CD4-positive, CD25-positive, alpha-beta regulatory T cell (primary cell): Measurements from ENCODE around the gene SIX6. TPM values are rescaled to one million over a fixed set of nuclear protein-coding genes. Genes with fewer than 3 reads are reported as not detected.

Experiments
- ATAC-seq, 2 donors: fragments of 150-1000 bp; cut with Tn5 transposase; one replicate each; pipeline ENCODE4 v1.10.0; 2021; ENCODE audit warnings: low read depth in 2 of 2, moderate number of reproducible peaks in 2 of 2, moderate library complexity in 1 of 2
- DNase-seq, 3 donors: peaks; one replicate each; pipeline versions ENCODE4 v3.0.0 to v3.0.0-alpha.2; 2012 to 2022; ENCODE audit warnings: mixed read lengths in 1 of 3
- H3K27ac ChIP-seq: one replicate; pipeline ENCODE4 v1.7.0; 2013; ENCODE audit warnings: mild to moderate bottlenecking, low read length; ENCODE audit not compliant: insufficient read depth, poor library complexity, severe bottlenecking
- H3K27me3 ChIP-seq: one replicate; pipeline ENCODE4 v1.7.0; 2013; ENCODE audit warnings: low read length; ENCODE audit not compliant: control insufficient read depth, insufficient read depth
- H3K36me3 ChIP-seq: one replicate; pipeline ENCODE4 v1.7.0; 2013; ENCODE audit warnings: mild to moderate bottlenecking, low read length, moderate library complexity; ENCODE audit not compliant: control insufficient read depth, insufficient read depth
- H3K4me1 ChIP-seq: 2 replicates; pipeline ENCODE4 v1.7.0; 2013; ENCODE audit warnings: mild to moderate bottlenecking, low read length; ENCODE audit not compliant: insufficient read depth, control insufficient read depth, poor library complexity, severe bottlenecking
- H3K4me3 ChIP-seq: one replicate; pipeline ENCODE4 v1.7.0; 2013; ENCODE audit warnings: low read depth, mild to moderate bottlenecking, low read length, moderate library complexity
- H3K9me3 ChIP-seq, 2 experiments: 1 replicate in 1 of 2; 2 replicates in 1 of 2; pipeline ENCODE4 v1.7.0; 2013; ENCODE audit warnings: low read length in 2 of 2, mild to moderate bottlenecking in 1 of 2, moderate library complexity in 1 of 2; ENCODE audit not compliant: control insufficient read depth in 2 of 2
- H3K27ac Mint-ChIP-seq, 3 donors: one replicate each; pipeline ENCODE4 v1.8.0; 2020 to 2022; ENCODE audit warnings: mild to moderate bottlenecking in 3 of 3, mixed read lengths in 3 of 3, moderate library complexity in 2 of 3
- H3K27me3 Mint-ChIP-seq: one replicate; pipeline ENCODE4 v1.8.0; 2022; ENCODE audit warnings: mild to moderate bottlenecking, mixed read lengths
- H3K36me3 Mint-ChIP-seq: one replicate; pipeline ENCODE4 v1.8.0; 2020; ENCODE audit warnings: mixed read lengths
- H3K4me1 Mint-ChIP-seq, 4 donors: one replicate each; pipeline ENCODE4 v1.8.0; 2020 to 2022; ENCODE audit warnings: mixed read lengths in 4 of 4, mild to moderate bottlenecking in 1 of 4
- H3K4me3 Mint-ChIP-seq, 4 donors: one replicate each; pipeline ENCODE4 v1.8.0; 2020 to 2022; ENCODE audit warnings: mild to moderate bottlenecking in 4 of 4, mixed read lengths in 4 of 4, moderate library complexity in 3 of 4
- H3K9me3 Mint-ChIP-seq, 7 donors: one replicate each; pipeline ENCODE4 v1.8.0; 2020 to 2022; ENCODE audit warnings: mixed read lengths in 7 of 7, mild to moderate bottlenecking in 3 of 7, moderate library complexity in 2 of 7
- polyA plus RNA-seq, 4 donors: library from polyadenylated mRNA; unstranded; fragments of 300-500 nt; fragmentation: Illumina TruSeq; gene quantifications; one replicate each; pipeline ENCODE4 v1.2.3, GENCODE V29; 2021
- total RNA-seq: library from RNA; stranded (reverse); gene quantifications from one replicate; pipeline ENCODE4 v1.2.3, GENCODE V29; 2022

SIX6 gene
- total and polyA plus RNA-seq, 5 donors from 2014 or later, result not detected

DNA sequence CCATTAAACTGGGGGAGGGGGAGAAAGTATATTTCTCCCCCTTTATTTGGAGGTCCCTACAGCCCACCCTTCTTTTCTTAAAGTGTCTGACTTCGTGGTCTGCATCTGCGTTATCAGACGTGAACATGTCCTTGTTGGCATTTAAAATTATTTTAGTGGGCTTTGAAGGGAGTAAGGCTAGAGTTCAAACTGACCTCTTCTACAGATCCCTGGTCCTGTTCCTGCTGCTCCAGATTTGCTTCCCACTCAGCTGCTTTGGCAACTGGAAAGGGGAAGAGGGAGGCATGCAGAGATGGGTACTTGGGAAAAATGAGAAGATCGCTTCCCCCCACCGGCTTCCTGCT is 611 bp upstream of the SIX6 start:
- Mint-ChIP-seq H3K27me3 (peaks cover 89% of the 10 kb centered on the region), H3K4me1 (peaks cover 0 to 17% (median 1%) of the 10 kb centered on the region in 4 donors), H3K9me3 (peaks cover 0 to 8% (median 0%) of the 10 kb centered on the region in 7 donors), H3K27ac (no peak overlapping the region), H3K4me3 (peak overlapping the region in 1 of 4 donors; percentile 35), H3K36me3 (no peaks in the 10 kb centered on the region)
- Histone ChIP-seq H3K4me1 (peaks cover 6% of the 10 kb centered on the region), H3K9me3 (no peaks in the 10 kb centered on the region), H3K4me3 (no peak overlapping the region), H3K27me3 (peaks cover 54% of the 10 kb centered on the region), H3K36me3 (no peaks in the 10 kb centered on the region), H3K27ac (no peak overlapping the region)
- DNase-seq, result no peak
- no peak for ATAC-seq

GRCh38 chr14:60509438-60510253 is 700 bp downstream of the SIX6 start:
- peaks cover 6% of the 10 kb centered on the region for H3K4me1 ChIP-seq
- ATAC-seq, result no peak
- H3K36me3 ChIP-seq, result no peaks in the 10 kb centered on the region
- peaks cover 53% of the 10 kb centered on the region for H3K27me3 ChIP-seq
- H3K9me3 ChIP-seq, result no peaks in the 10 kb centered on the region
- no peak overlapping the region for H3K27ac ChIP-seq
- H3K4me3 ChIP-seq, result no peak overlapping the region
- Mint-ChIP-seq H3K4me1 (peaks cover 0 to 23% (median 4%) of the 10 kb centered on the region in 4 donors), H3K9me3 (peaks cover 0 to 11% (median 0%) of the 10 kb centered on the region in 7 donors), H3K4me3 (peak overlapping the region in 2 of 4 donors; percentile 43 to 66), H3K36me3 (no peaks in the 10 kb centered on the region), H3K27ac (peak overlapping the region in 1 of 3 donors; percentile 48), H3K27me3 (peaks cover 87% of the 10 kb centered on the region)
- no peak for DNase-seq

GRCh38 chr14:60510254-60510950 is 1.5 kb downstream of the SIX6 start:
- H3K27me3 ChIP-seq, result peaks cover 50% of the 10 kb centered on the region

DNA sequence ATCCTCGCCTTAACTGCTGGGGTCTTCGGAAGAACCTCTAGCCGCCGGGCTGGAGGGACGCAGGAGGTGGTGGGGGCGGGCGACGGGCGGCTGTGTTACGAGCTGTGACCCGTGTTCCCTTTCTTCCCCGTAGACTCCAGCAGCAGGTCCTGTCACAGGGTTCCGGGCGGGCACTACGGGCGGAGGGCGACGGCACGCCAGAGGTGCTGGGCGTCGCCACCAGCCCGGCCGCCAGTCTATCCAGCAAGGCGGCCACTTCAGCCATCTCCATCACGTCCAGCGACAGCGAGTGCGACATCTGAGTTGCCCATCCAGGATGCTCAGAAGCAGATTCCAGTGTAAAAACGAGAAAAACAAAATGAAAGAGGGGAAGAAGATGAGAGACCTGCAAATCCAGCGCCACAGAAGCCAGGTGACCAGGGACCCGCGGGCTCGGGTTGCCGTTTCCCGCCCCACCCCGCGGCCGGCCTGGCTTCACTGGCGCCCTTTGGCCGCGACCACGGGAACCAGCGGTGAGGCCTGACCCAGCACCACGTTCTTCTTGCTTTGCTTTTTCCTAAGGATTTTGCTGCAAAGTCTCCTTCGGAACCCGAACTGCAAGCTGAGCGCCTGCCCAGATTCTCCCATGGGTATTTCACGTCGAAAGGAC is 2.1 kb downstream of the SIX6 start:
- H3K9me3 ChIP-seq, result no peaks in the 10 kb centered on the region
- H3K36me3 ChIP-seq, result no peaks in the 10 kb centered on the region
- no peak for DNase-seq

More at GRCh38 chr14:60510254-60510950, 1.5 kb downstream of the SIX6 start:
- DNase-seq, result no peak
- no peak overlapping the region for H3K27ac Mint-ChIP-seq
- H3K36me3 ChIP-seq, result no peaks in the 10 kb centered on the region
- no peak overlapping the region for H3K27ac ChIP-seq
- no peak overlapping the region for H3K4me3 ChIP-seq
- peaks cover 83% of the 10 kb centered on the region for H3K27me3 Mint-ChIP-seq
- H3K4me1 ChIP-seq, result peaks cover 6% of the 10 kb centered on the region
- H3K9me3 Mint-ChIP-seq, result peaks cover 0 to 11% (median 0%) of the 10 kb centered on the region in 7 donors
- peak overlapping the region in 2 of 4 donors; percentile 2 to 66 for H3K4me3 Mint-ChIP-seq
- H3K9me3 ChIP-seq, result no peaks in the 10 kb centered on the region
- no peaks in the 10 kb centered on the region for H3K36me3 Mint-ChIP-seq
- no peak for ATAC-seq
- peaks cover 0 to 25% (median 4%) of the 10 kb centered on the region in 4 donors for H3K4me1 Mint-ChIP-seq

GRCh38 chr14:60512126-60512525 is 3.2 kb downstream of the SIX6 start:
- no peak overlapping the region for H3K27ac ChIP-seq
- no peaks in the 10 kb centered on the region for H3K9me3 ChIP-seq
- Mint-ChIP-seq H3K36me3 (no peaks in the 10 kb centered on the region), H3K9me3 (peaks cover 0 to 11% (median 2%) of the 10 kb centered on the region in 7 donors), H3K27me3 (peaks cover 80% of the 10 kb centered on the region), H3K4me1 (peaks cover 0 to 34% (median 8%) of the 10 kb centered on the region in 4 donors), H3K27ac (no peak overlapping the region), H3K4me3 (peak overlapping the region in 2 of 4 donors; percentile 5 to 74)
- H3K4me1 ChIP-seq, result peaks cover 6% of the 10 kb centered on the region
- H3K36me3 ChIP-seq, result no peaks in the 10 kb centered on the region
- H3K4me3 ChIP-seq, result no peak overlapping the region
- H3K27me3 ChIP-seq, result peaks cover 55% of the 10 kb centered on the region
- no peak for DNase-seq
- no peak for ATAC-seq

More for the DNA sequence above, 2.1 kb downstream of the SIX6 start:
- H3K4me1 ChIP-seq, result peaks cover 6% of the 10 kb centered on the region
- H3K27me3 ChIP-seq, result peaks cover 47% of the 10 kb centered on the region
- Mint-ChIP-seq H3K36me3 (no peaks in the 10 kb centered on the region), H3K4me3 (peak overlapping the region in 2 of 4 donors; percentile 15 to 74), H3K27ac (no peak overlapping the region), H3K9me3 (peaks cover 0 to 11% (median 0%) of the 10 kb centered on the region in 7 donors), H3K4me1 (peaks cover 0 to 29% (median 5%) of the 10 kb centered on the region in 4 donors), H3K27me3 (peaks cover 80% of the 10 kb centered on the region)
- H3K4me3 ChIP-seq, result no peak overlapping the region
- no peak for ATAC-seq
- H3K27ac ChIP-seq, result no peak overlapping the region

- Mint-ChIP-seq H3K4me3 (no peak overlapping the region), H3K27me3 (peaks cover 80% of the 10 kb centered on the region), H3K27ac (no peak overlapping the region), H3K36me3 (no peaks in the 10 kb centered on the region), H3K9me3 (peaks cover 0 to 8% (median 2%) of the 10 kb centered on the region in 7 donors), H3K4me1 (peaks cover 0 to 34% (median 8%) of the 10 kb centered on the region in 4 donors)
- H3K27ac ChIP-seq, result no peak overlapping the region
- H3K4me3 ChIP-seq, result no peak overlapping the region
- DNase-seq, result no peak
- H3K36me3 ChIP-seq, result no peaks in the 10 kb centered on the region
- H3K4me1 ChIP-seq, result peaks cover 6% of the 10 kb centered on the region
- no peaks in the 10 kb centered on the region for H3K9me3 ChIP-seq
- peaks cover 49% of the 10 kb centered on the region for H3K27me3 ChIP-seq
- no peak for ATAC-seq
Observed at GRCh38 chr14:60512973-60513571, 4.1 kb downstream of the SIX6 start.

DNA sequence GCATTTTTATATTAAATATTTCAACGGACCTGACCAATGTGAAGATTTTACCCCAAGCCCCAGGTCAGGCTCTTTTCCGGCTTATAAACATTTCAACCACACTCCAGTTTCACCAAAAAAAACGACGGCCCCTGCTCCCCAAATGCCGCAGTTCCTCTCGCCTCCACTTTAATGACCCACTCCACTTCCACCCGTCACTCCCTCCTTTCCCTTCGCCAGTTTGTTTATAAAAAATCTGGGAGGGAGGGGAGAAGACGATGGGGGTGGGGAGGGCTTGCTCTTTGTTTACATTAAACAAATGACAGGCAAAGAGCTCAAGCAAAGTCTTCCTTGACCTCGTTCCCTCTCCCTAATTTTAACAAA is 5.4 kb downstream of the SIX6 start:
- H3K27me3 ChIP-seq, result peaks cover 45% of the 10 kb centered on the region
- Mint-ChIP-seq H3K27me3 (peaks cover 75% of the 10 kb centered on the region), H3K27ac (no peak overlapping the region), H3K36me3 (no peaks in the 10 kb centered on the region), H3K4me3 (peak overlapping the region in 2 of 4 donors; percentile 48 to 53), H3K4me1 (peaks cover 0 to 34% (median 8%) of the 10 kb centered on the region in 4 donors), H3K9me3 (peaks cover 0 to 6% (median 2%) of the 10 kb centered on the region in 7 donors)
- H3K9me3 ChIP-seq, result no peaks in the 10 kb centered on the region
- DNase-seq (no peak), ATAC-seq (no peak)
- H3K4me3 ChIP-seq, result no peak overlapping the region
- no peaks in the 10 kb centered on the region for H3K36me3 ChIP-seq
- no peak overlapping the region for H3K27ac ChIP-seq
- peaks cover 6% of the 10 kb centered on the region for H3K4me1 ChIP-seq
